Gastrocnemius medialis (tissue), 4 donors: ENCODE results near the gene F9.

ENCODE experiments used
- POLR2A ChIP-seq, 2 donors: fragments of 450-650 bp; IDR thresholded peaks; one replicate each; pipeline ENCODE4 v1.6.1; 2017; ENCODE audit warnings: antibody characterized with exemption in 2 of 2, mild to moderate bottlenecking in 2 of 2, moderate library complexity in 2 of 2
- TF ChIP-seq, protein P1 (sequence below), 5 experiments: fragments of 450-650 bp in 3 of 5; fragments of 200-600 bp in 2 of 5; sonication (generic) in 2 of 5; IDR thresholded peaks in 4 of 5; conservative IDR thresholded peaks in 1 of 5; 1 replicate in 4 of 5; 2 replicates in 1 of 5; pipeline ENCODE4 v1.5.1; 2016 to 2019; ENCODE audit warnings: antibody characterized with exemption in 5 of 5, mild to moderate bottlenecking in 3 of 5, moderate library complexity in 3 of 5

DNA sequence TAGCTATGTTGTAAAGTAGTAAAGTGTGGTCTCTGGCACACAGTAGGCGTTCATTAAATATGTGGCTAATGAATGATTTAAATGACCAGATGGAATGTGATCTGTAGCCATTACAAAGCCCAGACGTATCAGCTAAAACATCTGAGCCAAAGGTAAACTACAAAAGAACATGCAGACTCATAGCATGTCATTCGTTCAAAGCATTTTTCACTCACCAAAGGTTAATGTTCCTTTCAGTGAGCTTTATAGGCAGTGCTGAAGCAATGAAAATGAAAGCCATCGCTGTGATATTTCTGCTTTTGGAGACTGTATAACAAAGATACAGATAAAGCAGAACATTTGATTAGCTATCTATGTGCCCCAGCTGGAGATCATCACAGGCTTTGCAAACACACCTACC lies 50.5 kb downstream of the F9 start:
- TF ChIP-seq, protein P1, sequence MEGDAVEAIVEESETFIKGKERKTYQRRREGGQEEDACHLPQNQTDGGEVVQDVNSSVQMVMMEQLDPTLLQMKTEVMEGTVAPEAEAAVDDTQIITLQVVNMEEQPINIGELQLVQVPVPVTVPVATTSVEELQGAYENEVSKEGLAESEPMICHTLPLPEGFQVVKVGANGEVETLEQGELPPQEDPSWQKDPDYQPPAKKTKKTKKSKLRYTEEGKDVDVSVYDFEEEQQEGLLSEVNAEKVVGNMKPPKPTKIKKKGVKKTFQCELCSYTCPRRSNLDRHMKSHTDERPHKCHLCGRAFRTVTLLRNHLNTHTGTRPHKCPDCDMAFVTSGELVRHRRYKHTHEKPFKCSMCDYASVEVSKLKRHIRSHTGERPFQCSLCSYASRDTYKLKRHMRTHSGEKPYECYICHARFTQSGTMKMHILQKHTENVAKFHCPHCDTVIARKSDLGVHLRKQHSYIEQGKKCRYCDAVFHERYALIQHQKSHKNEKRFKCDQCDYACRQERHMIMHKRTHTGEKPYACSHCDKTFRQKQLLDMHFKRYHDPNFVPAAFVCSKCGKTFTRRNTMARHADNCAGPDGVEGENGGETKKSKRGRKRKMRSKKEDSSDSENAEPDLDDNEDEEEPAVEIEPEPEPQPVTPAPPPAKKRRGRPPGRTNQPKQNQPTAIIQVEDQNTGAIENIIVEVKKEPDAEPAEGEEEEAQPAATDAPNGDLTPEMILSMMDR (IDR thresholded peaks at IDR 0.05 in 4 of 5, conservative IDR thresholded peaks at IDR 0.05 in 1 of 5): no peak
- no peak for TF ChIP-seq POLR2A (IDR thresholded peaks at IDR 0.05)
